Stimulated activated effector memory CD8-positive, alpha-beta T cell treated with anti-CD3 and anti-CD28 coated beads, Interleukin-12 subunit alpha, Interleukin-12 subunit beta, amount 100 ng/mL, for 72 hours (primary cell): ENCODE results near the gene CEP85L.
"Not testable (repeated sequence)": the region's sequence is repeated elsewhere in the genome, so short reads cannot be mapped to it uniquely, and the experiment has no call there.

ENCODE experiments used
- ATAC-seq: fragments of 150-1000 bp; cut with Tn5 transposase; 2 replicates; pipeline ENCODE4 v1.10.0; 2021
- DNase-seq, 2 donors: peaks; one replicate each; pipeline ENCODE4 v3.0.0; 2021 to 2022; ENCODE audit warnings: low spot score in 2 of 2
- H3K27ac Mint-ChIP-seq: one replicate; pipeline ENCODE4 v1.8.0; 2022; ENCODE audit warnings: mild to moderate bottlenecking, mixed read lengths
- H3K36me3 Mint-ChIP-seq: one replicate; pipeline ENCODE4 v1.8.0; 2022; ENCODE audit warnings: mild to moderate bottlenecking, mixed read lengths
- H3K4me1 Mint-ChIP-seq: one replicate; pipeline ENCODE4 v1.8.0; 2022; ENCODE audit warnings: mixed read lengths
- H3K4me3 Mint-ChIP-seq: one replicate; pipeline ENCODE4 v1.8.0; 2022; ENCODE audit warnings: mild to moderate bottlenecking, mixed read lengths
- H3K9me3 Mint-ChIP-seq: one replicate; pipeline ENCODE4 v1.8.0; 2022; ENCODE audit warnings: mixed read lengths

The CEP85L gene

DNA sequence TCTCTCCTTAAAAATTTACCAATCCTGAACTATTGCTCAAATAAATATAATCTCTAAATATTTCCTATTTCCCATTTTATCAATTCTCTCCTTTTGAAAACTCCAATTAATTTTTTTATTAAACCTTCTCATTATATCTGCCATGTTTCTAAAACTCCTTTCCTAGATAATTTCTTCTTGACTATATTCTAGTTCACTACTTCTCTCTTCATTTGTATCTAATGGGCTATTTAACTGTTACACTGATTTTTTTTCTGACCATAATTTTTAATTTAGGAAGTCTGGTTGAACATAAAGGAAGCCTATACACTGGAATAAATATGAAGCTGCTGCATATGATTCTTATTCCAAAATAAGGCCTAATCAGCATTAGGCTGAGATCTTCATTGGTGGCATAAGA, 199.6 kb downstream of the CEP85L start:
- ATAC-seq (no peak), DNase-seq (no peak)
- no peak overlapping the region for H3K4me3 Mint-ChIP-seq
- no peak overlapping the region for H3K27ac Mint-ChIP-seq
- H3K4me1 Mint-ChIP-seq: no peaks in the 10 kb centered on the region
- no peaks in the 10 kb centered on the region for H3K36me3 Mint-ChIP-seq
- H3K9me3 Mint-ChIP-seq: peaks cover 32% of the 10 kb centered on the region

DNA sequence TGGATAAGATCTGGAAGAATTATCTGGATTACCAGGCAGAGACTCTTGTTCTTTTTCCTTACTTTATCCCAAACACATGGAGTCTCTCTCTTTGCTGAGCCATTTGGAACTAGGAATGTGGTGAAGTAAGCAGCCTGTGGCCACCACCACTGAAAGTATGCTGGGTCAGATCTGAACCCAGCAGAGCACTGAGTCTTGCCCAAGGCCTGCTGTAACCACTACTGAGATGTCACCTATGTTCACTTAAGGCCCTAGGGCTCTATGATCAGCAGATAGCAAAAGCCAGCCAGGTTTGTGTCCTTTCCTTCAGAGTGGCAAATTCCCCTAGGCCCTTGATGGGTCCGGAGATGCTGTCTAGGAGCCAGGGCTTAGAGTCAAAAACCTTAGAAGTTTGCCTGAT, 206.6 kb downstream of the CEP85L start:
- DNase-seq (no peak), ATAC-seq (no peak)
- Mint-ChIP-seq H3K4me3 (no peak overlapping the region), H3K9me3 (peaks cover 33% of the 10 kb centered on the region), H3K36me3 (no peaks in the 10 kb centered on the region), H3K27ac (no peak overlapping the region), H3K4me1 (no peaks in the 10 kb centered on the region)

DNA sequence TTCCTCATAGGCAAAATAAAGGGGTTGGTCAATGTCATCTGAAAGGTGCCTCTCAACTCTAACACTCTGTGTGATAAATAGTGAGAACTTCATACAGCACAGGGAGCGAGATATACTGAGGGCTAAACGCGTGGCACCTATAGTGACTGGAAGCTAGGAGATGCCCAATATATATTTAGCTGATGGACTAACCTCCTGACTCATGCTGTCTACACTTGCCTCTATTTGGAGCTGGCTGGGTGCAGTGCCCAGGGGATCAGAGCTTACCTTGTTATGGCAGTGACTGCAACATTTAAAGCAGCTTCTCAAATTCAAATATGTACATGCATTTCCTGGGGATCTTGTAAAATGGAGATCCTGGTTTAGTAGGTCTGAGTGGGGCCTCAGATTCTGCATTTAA, 214.9 kb downstream of the CEP85L start:
- ATAC-seq (no peak), DNase-seq (no peak)
- Mint-ChIP-seq H3K36me3 (no peaks in the 10 kb centered on the region), H3K9me3 (peaks cover 22% of the 10 kb centered on the region), H3K4me3 (no peak overlapping the region), H3K4me1 (no peaks in the 10 kb centered on the region), H3K27ac (no peak overlapping the region)

DNA sequence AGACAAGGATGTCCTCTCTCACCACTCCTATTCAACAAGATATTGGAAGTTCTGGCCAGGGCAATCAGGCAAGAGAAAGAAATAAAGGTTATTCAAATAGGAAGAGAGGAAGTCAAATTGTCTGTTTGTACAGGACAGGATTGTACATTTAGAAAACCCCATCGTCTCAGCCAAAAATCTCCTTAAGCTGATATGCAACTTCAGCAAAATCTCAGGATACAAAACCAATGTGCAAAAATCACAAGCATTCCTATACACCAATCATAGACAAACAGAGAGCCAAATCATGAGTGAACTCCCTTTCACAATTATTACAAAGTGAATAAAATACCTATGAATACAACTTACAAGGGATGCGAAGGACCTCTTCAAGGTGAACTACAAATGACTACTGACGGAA, 217.2 kb downstream of the CEP85L start:
- ATAC-seq, H3K36me3 Mint-ChIP-seq, H3K4me1 Mint-ChIP-seq, H3K4me3 Mint-ChIP-seq, DNase-seq, H3K27ac Mint-ChIP-seq: not testable (repeated sequence)
- H3K9me3 Mint-ChIP-seq: peaks cover 13% of the 10 kb centered on the region

DNA sequence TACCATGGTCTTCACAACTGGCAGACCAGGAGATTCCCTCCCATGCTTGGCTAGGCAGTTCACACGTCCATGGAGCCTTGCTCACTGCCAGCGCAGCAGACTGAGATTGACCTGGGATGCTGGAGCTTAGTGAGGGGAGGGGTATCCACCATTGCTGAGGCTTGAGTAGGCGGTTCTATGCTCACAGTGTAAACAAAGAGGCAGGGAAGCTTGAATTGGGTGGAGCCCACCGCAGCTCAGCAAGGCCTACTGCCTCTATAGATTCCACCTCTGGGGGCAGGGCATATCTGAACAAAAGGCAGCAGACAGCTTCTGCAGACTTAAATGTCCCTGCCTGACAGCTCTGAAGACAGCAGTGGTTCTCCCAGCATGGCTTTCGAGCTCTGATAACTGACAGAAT, 230.1 kb downstream of the CEP85L start:
- not testable (repeated sequence) for H3K27ac Mint-ChIP-seq, H3K4me3 Mint-ChIP-seq, ATAC-seq, H3K4me1 Mint-ChIP-seq, H3K36me3 Mint-ChIP-seq, DNase-seq
- peaks cover 16% of the 10 kb centered on the region for H3K9me3 Mint-ChIP-seq

DNA sequence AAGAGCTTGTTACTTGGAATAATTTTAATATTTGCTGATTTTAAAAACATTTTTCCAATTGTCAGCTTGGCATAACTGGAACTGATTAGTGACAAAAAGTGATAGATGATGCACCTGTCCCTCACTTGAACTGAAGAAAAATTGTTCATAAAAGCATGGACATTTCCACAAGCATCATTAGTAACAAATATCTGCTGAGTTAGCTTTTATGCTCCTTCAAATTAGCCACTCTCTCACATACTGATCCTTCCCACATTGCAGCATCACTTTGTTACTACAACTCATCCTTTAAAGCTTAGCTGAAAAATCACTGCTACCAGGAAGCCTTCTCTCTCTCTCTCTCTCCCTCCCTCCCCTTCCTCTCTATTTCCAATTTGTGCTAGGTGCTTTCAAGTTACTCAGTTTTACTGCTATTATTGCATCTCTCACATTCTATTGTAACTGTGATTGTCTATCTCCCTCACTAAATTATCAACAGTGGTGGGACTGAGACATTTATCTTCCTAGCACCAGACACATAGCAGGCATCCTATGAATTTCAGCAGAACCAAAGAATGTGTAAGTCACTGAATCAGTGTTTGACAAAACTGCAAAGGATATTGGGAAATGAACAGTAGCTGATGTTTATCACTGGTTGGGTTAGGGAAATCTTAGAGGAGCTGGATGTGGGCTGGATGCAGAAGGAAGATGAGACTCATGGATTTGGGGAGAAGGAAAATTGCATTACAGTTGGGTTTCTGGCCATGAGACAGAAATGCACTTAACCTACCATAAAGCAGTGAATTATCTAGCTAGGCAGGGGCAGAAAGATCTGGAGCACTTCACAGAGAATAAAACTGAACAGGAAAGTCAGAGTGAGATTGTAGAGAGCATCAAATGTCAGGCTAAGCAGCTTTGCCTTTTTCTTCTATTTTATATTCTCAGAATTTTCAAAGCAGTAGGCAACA, 231.7 kb downstream of the CEP85L start:
- DNase-seq (no peak), ATAC-seq (no peak)
- Mint-ChIP-seq H3K27ac (no peak overlapping the region), H3K9me3 (peaks cover 16% of the 10 kb centered on the region), H3K4me1 (no peaks in the 10 kb centered on the region), H3K36me3 (no peaks in the 10 kb centered on the region), H3K4me3 (no peak overlapping the region)
